GM18505 (cell line): ENCODE data around the gene RBMS3.
"Not testable (repeated sequence)": the region's sequence is repeated elsewhere in the genome, so short reads cannot be mapped to it uniquely, and the experiment has no call there.

ENCODE experiments used
- ATAC-seq: cut with Tn5 transposase; IDR thresholded peaks from one replicate; pipeline ENCODE4 v1.9.1; 2021; ENCODE audit not compliant: unreplicated experiment
- POLR2A ChIP-seq: IDR thresholded peaks from 4 replicates; pipeline ENCODE4 v1.6.1; 2011; ENCODE audit warnings: borderline replicate concordance; ENCODE audit not compliant: insufficient read depth, insufficient read length; ENCODE audit errors: extremely low read depth

Gene RBMS3

GRCh38 chr3:29512641-29513040 lies 231.8 kb downstream of the RBMS3 start:
- ATAC-seq = no peak
- no peak for TF ChIP-seq POLR2A

GRCh38 chr3:29513236-29513635 lies 232.4 kb downstream of the RBMS3 start:
- no peak for ATAC-seq
- TF ChIP-seq POLR2A = no peak

DNA sequence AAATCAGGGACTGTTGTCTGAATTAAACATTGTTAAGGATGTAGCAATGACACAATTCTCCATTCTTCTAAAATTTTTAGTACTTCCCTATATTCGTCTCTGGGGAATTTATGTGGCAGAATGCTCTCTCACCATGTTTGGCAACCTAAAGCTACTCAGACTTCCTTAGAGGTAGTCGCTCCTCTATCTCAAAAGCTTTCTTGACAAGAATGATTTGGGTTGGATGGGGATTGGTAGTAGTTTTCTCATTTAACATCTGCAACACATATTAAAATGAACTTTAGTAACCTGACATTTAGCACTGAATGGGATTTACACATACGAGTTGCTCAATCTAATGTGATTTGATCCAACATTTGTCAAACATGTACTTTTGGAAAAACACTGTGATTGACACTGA lies 233.3 kb downstream of the RBMS3 start:
- ATAC-seq = no peak
- no peak for TF ChIP-seq POLR2A

- no peak for ATAC-seq
- no peak for TF ChIP-seq POLR2A
Measured at GRCh38 chr3:29514912-29515311, 234.0 kb downstream of the RBMS3 start.

DNA sequence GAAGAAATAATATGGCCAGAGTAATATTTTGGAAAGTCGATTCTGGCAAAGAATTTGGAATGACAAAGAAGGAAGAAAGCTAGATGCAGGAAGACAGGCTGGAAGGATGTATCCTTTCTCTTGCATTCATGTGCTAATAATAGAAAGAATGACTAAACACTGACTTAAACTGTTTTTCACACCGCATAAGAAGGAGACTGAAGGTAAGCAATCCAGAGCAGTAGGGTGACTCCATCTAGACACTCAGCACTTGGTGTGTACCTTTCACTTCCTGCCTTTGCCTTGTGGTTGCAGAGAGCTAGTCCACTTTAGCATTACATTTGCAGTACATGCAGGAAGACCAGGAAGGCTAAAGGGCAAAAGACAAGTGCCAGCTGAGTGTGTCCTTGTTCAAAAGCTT lies 234.6 kb downstream of the RBMS3 start:
- TF ChIP-seq POLR2A = no peak
- no peak for ATAC-seq

- TF ChIP-seq POLR2A = no peak
- no peak for ATAC-seq
Measured at GRCh38 chr3:29516164-29516563, 235.3 kb downstream of the RBMS3 start.

- no peak for TF ChIP-seq POLR2A
- ATAC-seq = no peak
Measured at GRCh38 chr3:29520764-29521163, 239.9 kb downstream of the RBMS3 start.

DNA sequence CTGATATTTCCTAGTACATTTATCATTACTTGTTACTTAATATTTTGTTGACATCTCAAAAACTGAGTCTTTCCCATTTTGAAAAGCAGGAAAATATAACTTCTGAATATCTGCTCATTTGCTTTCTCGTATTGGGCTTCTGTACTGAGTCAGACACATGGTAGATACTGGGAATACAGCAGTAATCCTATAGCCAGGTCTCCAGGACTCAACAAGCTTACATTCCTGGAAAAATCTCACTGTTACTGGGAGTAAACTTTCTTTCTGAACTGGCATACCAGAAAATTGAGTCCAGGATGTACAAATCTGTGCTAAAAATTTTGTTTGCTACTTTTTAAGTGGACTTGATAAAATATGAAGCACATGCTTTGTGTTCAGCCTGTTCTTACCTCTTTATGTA lies 240.4 kb downstream of the RBMS3 start:
- no peak for ATAC-seq
- no peak for TF ChIP-seq POLR2A

DNA sequence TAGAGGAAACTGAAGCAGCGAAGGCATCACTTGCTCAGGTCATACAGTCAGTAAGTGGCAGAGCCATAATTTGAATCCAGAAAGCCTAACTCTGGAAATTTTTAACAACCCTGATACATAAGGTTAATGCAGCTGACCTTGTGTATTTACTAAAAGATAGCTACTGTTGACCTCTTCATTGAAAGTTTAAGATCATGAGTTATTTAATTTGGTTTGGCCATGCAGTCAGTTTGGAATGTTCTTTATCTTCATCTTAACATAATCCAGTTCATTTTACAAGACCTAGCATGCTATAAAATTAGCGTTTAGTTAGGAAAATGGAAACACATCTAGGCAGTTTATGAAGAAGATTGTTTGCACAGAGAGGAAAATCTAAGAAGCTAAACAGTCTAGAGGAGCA lies 240.9 kb downstream of the RBMS3 start:
- no peak for ATAC-seq
- TF ChIP-seq POLR2A = no peak

DNA sequence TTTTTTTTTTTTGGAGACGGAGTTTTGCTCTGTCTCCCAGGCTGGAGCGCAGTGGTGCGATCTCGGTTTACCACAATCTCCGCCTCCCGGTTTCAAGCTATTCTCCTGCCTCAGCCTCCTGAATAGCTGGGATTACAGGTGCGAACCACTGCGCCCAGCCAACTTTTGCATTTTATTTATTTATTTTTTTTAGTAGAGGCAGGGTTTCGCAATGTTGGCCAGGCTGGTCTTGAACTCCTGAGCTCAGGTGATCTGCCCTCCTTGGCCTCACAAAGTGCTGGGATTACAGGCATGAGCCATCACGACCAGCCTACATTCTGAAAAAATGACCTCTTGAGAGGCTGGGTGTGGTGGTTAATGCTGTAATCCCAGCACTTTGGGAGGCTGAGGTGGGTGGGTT lies 243.6 kb downstream of the RBMS3 start:
- ATAC-seq = not testable (repeated sequence)

GRCh38 chr3:29525254-29525881 lies 244.5 kb downstream of the RBMS3 start:
- ATAC-seq = no peak

DNA sequence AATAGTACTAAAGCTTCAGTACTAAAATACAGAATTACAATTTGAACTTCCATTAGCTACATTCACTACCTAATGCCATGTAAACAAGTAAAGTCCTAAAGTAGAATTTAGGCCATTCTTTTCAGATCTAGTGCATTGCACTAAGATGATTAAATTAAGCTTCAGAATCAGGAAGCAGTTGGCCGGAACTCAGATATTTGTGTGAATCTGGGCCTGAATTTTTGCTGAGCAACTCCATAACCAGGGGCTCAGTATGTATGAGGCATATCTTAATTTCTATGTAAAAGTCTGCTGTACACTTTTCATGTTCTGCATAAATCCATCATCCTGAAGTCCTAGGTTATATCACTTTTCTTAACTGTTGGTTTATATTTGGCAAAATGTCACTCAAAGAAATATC lies 246.4 kb downstream of the RBMS3 start:
- no peak for ATAC-seq

More at GRCh38 chr3:29525254-29525881, 244.5 kb downstream of the RBMS3 start:
- TF ChIP-seq POLR2A = no peak

DNA sequence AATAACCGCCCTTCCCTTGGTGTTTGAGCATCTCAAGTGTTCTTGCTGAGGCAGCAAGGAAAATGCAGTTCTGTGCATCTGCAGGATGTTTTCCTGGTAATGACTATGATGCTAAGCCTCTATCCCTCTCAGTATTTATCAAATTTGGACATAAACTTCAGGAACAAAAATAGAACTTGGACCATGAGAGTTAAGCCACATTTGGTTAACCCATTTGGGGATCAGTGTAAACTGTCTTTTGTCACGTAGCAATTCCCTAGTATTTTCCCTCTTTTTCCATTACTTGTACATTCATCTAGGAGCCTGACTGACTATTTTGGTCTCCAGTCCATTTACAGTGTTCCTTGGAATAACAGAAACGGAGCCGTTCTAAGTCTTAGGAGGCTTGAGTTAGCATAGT lies 250.8 kb downstream of the RBMS3 start:
- ATAC-seq = no peak
- no peak for TF ChIP-seq POLR2A

More for the DNA sequence above, 246.4 kb downstream of the RBMS3 start:
- no peak for TF ChIP-seq POLR2A

DNA sequence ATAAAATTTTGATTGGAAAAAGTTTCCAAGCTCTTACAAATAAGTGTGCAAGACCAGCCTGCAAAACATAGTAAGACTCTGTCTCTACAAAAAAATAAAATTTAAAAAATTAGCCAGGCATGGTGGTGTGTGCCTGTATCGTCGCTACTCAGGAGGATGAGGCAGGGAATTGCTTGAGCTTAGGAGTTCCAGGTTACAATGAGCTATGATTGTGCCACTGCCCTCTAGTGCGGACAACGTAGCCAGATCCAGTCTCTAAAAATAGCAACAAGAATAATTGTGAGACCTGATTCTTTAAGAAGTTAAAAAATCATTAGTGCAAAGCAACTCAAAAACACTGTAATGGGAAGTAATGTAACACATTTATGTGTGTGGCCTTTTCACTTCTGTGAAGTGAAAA lies 251.6 kb downstream of the RBMS3 start:
- ATAC-seq = no peak
- no peak for TF ChIP-seq POLR2A

GRCh38 chr3:29534006-29534405 lies 253.1 kb downstream of the RBMS3 start:
- TF ChIP-seq POLR2A = no peak
- ATAC-seq = no peak
